ENCODE measurements around the gene ARID4A. TPM values are rescaled to one million over a fixed set of nuclear protein-coding genes. Genes with fewer than 3 reads are reported as not detected.
A peak's percentile ranks its signal among the peaks of the same experiment; 100 is the strongest.

The ARID4A gene
- total and polyA plus RNA-seq, 2 of the 13 experiments (the other 11 are each of a cell fraction or from before 2014, with no cell fraction given) = 7.2 to 9.7 TPM

DNA sequence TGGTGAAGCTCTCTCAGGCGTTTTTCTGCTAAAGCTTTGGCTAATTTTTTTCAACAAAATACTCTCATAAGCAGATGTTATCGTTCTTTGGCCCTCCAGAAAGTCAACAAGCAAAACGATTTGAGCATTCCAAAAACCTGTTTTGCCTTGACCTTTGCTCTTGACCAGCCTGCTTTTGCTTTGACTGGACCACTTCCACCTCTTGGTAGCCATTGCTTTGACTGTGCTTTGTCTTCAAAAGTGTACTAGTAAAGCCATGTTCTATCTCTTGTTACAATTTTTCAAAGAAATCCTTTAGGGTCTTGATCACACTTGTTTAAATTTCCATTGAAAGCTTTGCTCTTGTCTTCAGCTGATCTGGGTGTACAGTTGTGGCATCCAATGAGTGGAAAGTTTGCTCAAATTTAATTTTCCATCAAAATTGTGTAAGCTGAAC lies 10.7 kb upstream of the ARID4A start (continued):
- TF ChIP-seq, protein P1, sequence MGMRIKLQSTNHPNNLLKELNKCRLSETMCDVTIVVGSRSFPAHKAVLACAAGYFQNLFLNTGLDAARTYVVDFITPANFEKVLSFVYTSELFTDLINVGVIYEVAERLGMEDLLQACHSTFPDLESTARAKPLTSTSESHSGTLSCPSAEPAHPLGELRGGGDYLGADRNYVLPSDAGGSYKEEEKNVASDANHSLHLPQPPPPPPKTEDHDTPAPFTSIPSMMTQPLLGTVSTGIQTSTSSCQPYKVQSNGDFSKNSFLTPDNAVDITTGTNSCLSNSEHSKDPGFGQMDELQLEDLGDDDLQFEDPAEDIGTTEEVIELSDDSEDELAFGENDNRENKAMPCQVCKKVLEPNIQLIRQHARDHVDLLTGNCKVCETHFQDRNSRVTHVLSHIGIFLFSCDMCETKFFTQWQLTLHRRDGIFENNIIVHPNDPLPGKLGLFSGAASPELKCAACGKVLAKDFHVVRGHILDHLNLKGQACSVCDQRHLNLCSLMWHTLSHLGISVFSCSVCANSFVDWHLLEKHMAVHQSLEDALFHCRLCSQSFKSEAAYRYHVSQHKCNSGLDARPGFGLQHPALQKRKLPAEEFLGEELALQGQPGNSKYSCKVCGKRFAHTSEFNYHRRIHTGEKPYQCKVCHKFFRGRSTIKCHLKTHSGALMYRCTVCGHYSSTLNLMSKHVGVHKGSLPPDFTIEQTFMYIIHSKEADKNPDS (CRISPR knock-in tag; IDR thresholded peaks at IDR 0.05) = peak; percentile 98
- TF ChIP-seq RFXAP (CRISPR knock-in tag; IDR thresholded peaks at IDR 0.05; ENCODE audit: borderline replicate concordance) = 0 out of 2 replicates have a peak, but pooled peaks have one; percentile 69
- no peak for TF ChIP-seq SNAPC2 (CRISPR knock-in tag; IDR thresholded peaks at IDR 0.05)
- peak; percentile 42 for TF ChIP-seq YY1 (IDR thresholded peaks at IDR 0.05; ENCODE audit: insufficient read depth, insufficient replicate concordance, low read depth, low read length)
- no peak for TF ChIP-seq ZNF619 (CRISPR knock-in tag; IDR thresholded peaks at IDR 0.05)
- no peak for TF ChIP-seq RFX5 (IDR thresholded peaks at IDR 0.05; ENCODE audit: low read depth, low read length)
- no peak for TF ChIP-seq BRF2 (CRISPR knock-in tag; IDR thresholded peaks at IDR 0.05)
- TF ChIP-seq ZNF800 (CRISPR knock-in tag; IDR thresholded peaks at IDR 0.05) = peak; percentile 24; the same call in 1 of the 2 replicates
- TF ChIP-seq ZNF768 (CRISPR knock-in tag; IDR thresholded peaks at IDR 0.05) = no peak
- no peak for TF ChIP-seq BRD4 (CRISPR knock-in tag; IDR thresholded peaks at IDR 0.05)
- peak; percentile 56; the same call in 1 of the 2 replicates for TF ChIP-seq GATA4 (IDR thresholded peaks at IDR 0.05; ENCODE audit: borderline replicate concordance, low read depth)
- TF ChIP-seq, protein P2, sequence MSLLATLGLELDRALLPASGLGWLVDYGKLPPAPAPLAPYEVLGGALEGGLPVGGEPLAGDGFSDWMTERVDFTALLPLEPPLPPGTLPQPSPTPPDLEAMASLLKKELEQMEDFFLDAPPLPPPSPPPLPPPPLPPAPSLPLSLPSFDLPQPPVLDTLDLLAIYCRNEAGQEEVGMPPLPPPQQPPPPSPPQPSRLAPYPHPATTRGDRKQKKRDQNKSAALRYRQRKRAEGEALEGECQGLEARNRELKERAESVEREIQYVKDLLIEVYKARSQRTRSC (CRISPR knock-in tag; IDR thresholded peaks at IDR 0.05; ENCODE audit: low read depth) = no peak
- TF ChIP-seq ZNF83 (CRISPR knock-in tag; IDR thresholded peaks at IDR 0.05; ENCODE audit: borderline replicate concordance) = no peak
- no peak for TF ChIP-seq ZNF460 (CRISPR knock-in tag; IDR thresholded peaks at IDR 0.05; ENCODE audit: borderline replicate concordance)
- TF ChIP-seq SNRNP70 (IDR thresholded peaks at IDR 0.05; ENCODE audit: low read depth, low read length) = no peak
- no peak for TF ChIP-seq NBN (conservative IDR thresholded peaks at IDR 0.05)
- TF ChIP-seq, protein P3, sequence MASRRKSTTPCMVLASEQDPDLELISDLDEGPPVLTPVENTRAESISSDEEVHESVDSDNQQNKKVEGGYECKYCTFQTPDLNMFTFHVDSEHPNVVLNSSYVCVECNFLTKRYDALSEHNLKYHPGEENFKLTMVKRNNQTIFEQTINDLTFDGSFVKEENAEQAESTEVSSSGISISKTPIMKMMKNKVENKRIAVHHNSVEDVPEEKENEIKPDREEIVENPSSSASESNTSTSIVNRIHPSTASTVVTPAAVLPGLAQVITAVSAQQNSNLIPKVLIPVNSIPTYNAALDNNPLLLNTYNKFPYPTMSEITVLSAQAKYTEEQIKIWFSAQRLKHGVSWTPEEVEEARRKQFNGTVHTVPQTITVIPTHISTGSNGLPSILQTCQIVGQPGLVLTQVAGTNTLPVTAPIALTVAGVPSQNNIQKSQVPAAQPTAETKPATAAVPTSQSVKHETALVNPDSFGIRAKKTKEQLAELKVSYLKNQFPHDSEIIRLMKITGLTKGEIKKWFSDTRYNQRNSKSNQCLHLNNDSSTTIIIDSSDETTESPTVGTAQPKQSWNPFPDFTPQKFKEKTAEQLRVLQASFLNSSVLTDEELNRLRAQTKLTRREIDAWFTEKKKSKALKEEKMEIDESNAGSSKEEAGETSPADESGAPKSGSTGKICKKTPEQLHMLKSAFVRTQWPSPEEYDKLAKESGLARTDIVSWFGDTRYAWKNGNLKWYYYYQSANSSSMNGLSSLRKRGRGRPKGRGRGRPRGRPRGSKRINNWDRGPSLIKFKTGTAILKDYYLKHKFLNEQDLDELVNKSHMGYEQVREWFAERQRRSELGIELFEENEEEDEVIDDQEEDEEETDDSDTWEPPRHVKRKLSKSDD (CRISPR knock-in tag; IDR thresholded peaks at IDR 0.05; ENCODE audit: low read depth) = 0 out of 2 replicates have a peak, but pooled peaks have one; percentile 27
- TF ChIP-seq POLR2A (IDR thresholded peaks at IDR 0.05; ENCODE audit: insufficient read depth in 1 of 2, low read depth in 2 of 2, low read length in 2 of 2) = no peak
- TF ChIP-seq THAP7 (CRISPR knock-in tag; IDR thresholded peaks at IDR 0.05) = no peak

All from HepG2 (cell line).